Mesenchymal stem cell (in vitro differentiated cells and primary cell): ENCODE results near the gene TNF. TPM values are rescaled to one million over a fixed set of nuclear protein-coding genes. Genes with fewer than 3 reads are reported as not detected.

ENCODE experiments used
- DNase-seq: peaks from one replicate; pipeline ENCODE4 v3.0.0-alpha.2; 2013
- H2AFZ ChIP-seq: one replicate; pipeline ENCODE4 v1.6.1; 2013; ENCODE audit warnings: low read depth, mild to moderate bottlenecking, control low read depth, inconsistent platforms, low read length, moderate library complexity
- H2AK5ac ChIP-seq: 2 replicates; pipeline ENCODE4 v1.6.1; 2013; ENCODE audit warnings: low read length, moderate library complexity, mild to moderate bottlenecking, inconsistent platforms; ENCODE audit not compliant: severe bottlenecking
- H2BK120ac ChIP-seq: one replicate; pipeline ENCODE4 v1.6.1; 2013; ENCODE audit warnings: low read depth, mild to moderate bottlenecking, inconsistent platforms, low read length, moderate library complexity
- H2BK12ac ChIP-seq, 2 experiments: one replicate each; pipeline ENCODE4 v1.6.1; 2013; ENCODE audit warnings: inconsistent platforms in 2 of 2, low read length in 2 of 2, mild to moderate bottlenecking in 2 of 2, moderate library complexity in 2 of 2, control low read depth in 1 of 2
- H2BK15ac ChIP-seq: one replicate; pipeline ENCODE4 v1.6.1; 2013; ENCODE audit warnings: mild to moderate bottlenecking, low read depth, inconsistent platforms; ENCODE audit not compliant: poor library complexity, severe bottlenecking
- H2BK5ac ChIP-seq: 2 replicates; pipeline ENCODE4 v1.6.1; 2013; ENCODE audit warnings: low read depth, mild to moderate bottlenecking, low read length, control low read depth, inconsistent platforms; ENCODE audit not compliant: poor library complexity, severe bottlenecking
- H3K14ac ChIP-seq, 2 experiments: one replicate each; pipeline ENCODE4 v1.6.1; 2013; ENCODE audit warnings: inconsistent platforms in 2 of 2, low read length in 2 of 2, control low read depth in 1 of 2, mild to moderate bottlenecking in 1 of 2, moderate library complexity in 1 of 2
- H3K18ac ChIP-seq, 2 experiments: one replicate each; pipeline ENCODE4 v1.6.1; 2013; ENCODE audit warnings: inconsistent platforms in 2 of 2, low read length in 2 of 2, control low read depth in 1 of 2, low read depth in 1 of 2, mild to moderate bottlenecking in 1 of 2
- H3K23ac ChIP-seq, 2 experiments: one replicate each; pipeline ENCODE4 v1.6.1; 2013; ENCODE audit warnings: inconsistent platforms in 2 of 2, low read length in 2 of 2, mild to moderate bottlenecking in 2 of 2, moderate library complexity in 2 of 2, control low read depth in 1 of 2
- H3K27ac ChIP-seq: 2 replicates; pipeline ENCODE4 v1.5.1; 2013; ENCODE audit warnings: mild to moderate bottlenecking, moderate library complexity, low read length, control low read depth, inconsistent platforms; ENCODE audit not compliant: poor library complexity, severe bottlenecking
- H3K27me3 ChIP-seq, 2 experiments: 2 replicates each; pipeline versions ENCODE4 v1.6.1 to v1.7.0; 2013; ENCODE audit warnings: low read length in 2 of 2, mild to moderate bottlenecking in 2 of 2, moderate library complexity in 2 of 2, control low read depth in 1 of 2, inconsistent platforms in 1 of 2; ENCODE audit not compliant: control insufficient read depth in 1 of 2, insufficient read depth in 1 of 2
- H3K36me3 ChIP-seq, 2 experiments: 2 replicates each; pipeline versions ENCODE4 v1.6.1 to v1.7.0; 2013; ENCODE audit warnings: low read length in 2 of 2, control low read depth in 1 of 2, inconsistent platforms in 1 of 2, low read depth in 1 of 2, mild to moderate bottlenecking in 1 of 2; ENCODE audit not compliant: insufficient read depth in 2 of 2, control insufficient read depth in 1 of 2
- H3K4ac ChIP-seq, 2 experiments: one replicate each; pipeline ENCODE4 v1.6.1; 2013; ENCODE audit warnings: inconsistent platforms in 2 of 2, low read length in 2 of 2, mild to moderate bottlenecking in 2 of 2, moderate library complexity in 2 of 2, control low read depth in 1 of 2, low read depth in 1 of 2
- H3K4me1 ChIP-seq: 2 replicates; pipeline ENCODE4 v1.6.1; 2013; ENCODE audit warnings: low read depth, low read length, control low read depth; ENCODE audit not compliant: control insufficient read depth, insufficient read depth
- H3K4me2 ChIP-seq: 2 replicates; pipeline ENCODE4 v1.6.1; 2013; ENCODE audit warnings: low read length, mild to moderate bottlenecking, inconsistent platforms; ENCODE audit not compliant: poor library complexity, severe bottlenecking
- H3K4me3 ChIP-seq, 2 experiments: 2 replicates each; pipeline versions ENCODE4 v1.5.1 to v1.7.0; 2013; ENCODE audit warnings: low read length in 2 of 2, mild to moderate bottlenecking in 2 of 2, control low read depth in 1 of 2, low read depth in 1 of 2; ENCODE audit not compliant: insufficient read depth in 1 of 2
- H3K79me1 ChIP-seq: replicated peaks from 2 replicates; pipeline ENCODE4 v1.6.1; 2013; ENCODE audit warnings: mild to moderate bottlenecking, control low read depth, low read length, inconsistent platforms; ENCODE audit not compliant: poor library complexity, severe bottlenecking
- H3K9ac ChIP-seq: 2 replicates; pipeline ENCODE4 v1.7.0; 2013; ENCODE audit warnings: mild to moderate bottlenecking, low read length, moderate library complexity
- H3K9me3 ChIP-seq: 2 replicates; pipeline ENCODE4 v1.7.0; 2013; ENCODE audit warnings: mild to moderate bottlenecking, low read length; ENCODE audit not compliant: control insufficient read depth
- H4K8ac ChIP-seq: one replicate; pipeline ENCODE4 v1.6.1; 2013; ENCODE audit warnings: inconsistent platforms, mild to moderate bottlenecking, low read length, moderate library complexity
- H4K91ac ChIP-seq: one replicate; pipeline ENCODE4 v1.6.1; 2013; ENCODE audit warnings: mild to moderate bottlenecking, low read length, inconsistent platforms
- WGBS: methylation state at CpG from one replicate; pipeline ENCODE4 v1.1.7; 2013; ENCODE audit warnings: mixed read lengths; 5-methylcytosine and 5-hydroxymethylcytosine counted together
- polyA plus RNA-seq, 2 experiments: library from polyadenylated mRNA; stranded (reverse); fragments of 200-250 nt; gene quantifications; one replicate each; pipeline ENCODE4 v1.2.3, GENCODE V29; 2013

The TNF gene
- not detected for polyA plus RNA-seq (2013, experiment 1 of 2)
- polyA plus RNA-seq (2013, experiment 2 of 2): 0.03 TPM

- no peak within 1 kb of the TSS for H3K18ac ChIP-seq
- no peaks in the 10 kb centered on the region for H3K79me1 ChIP-seq
- H3K9ac ChIP-seq: peak within 1 kb of the TSS; percentile 61
- no peak within 1 kb of the TSS for H3K4me2 ChIP-seq
- no peak within 1 kb of the TSS for H3K27ac ChIP-seq
- H2AFZ ChIP-seq: no peak within 1 kb of the TSS
- H2BK5ac ChIP-seq: no peak within 1 kb of the TSS
- peaks cover 0 to 10% of the 10 kb centered on the region in 2 experiments for H3K27me3 ChIP-seq
- no peaks in the 10 kb centered on the region for H3K36me3 ChIP-seq
- H2BK120ac ChIP-seq: no peak within 1 kb of the TSS
- no peak within 1 kb of the TSS for H4K8ac ChIP-seq
- H3K4me3 ChIP-seq: peak within 1 kb of the TSS in 1 of 2 experiments; percentile 71
- H3K14ac ChIP-seq: no peak within 1 kb of the TSS
- H2BK15ac ChIP-seq: no peak within 1 kb of the TSS
- no peak within 1 kb of the TSS for H2AK5ac ChIP-seq
- no peak for DNase-seq
- peaks cover 5% of the 10 kb centered on the region for H3K4me1 ChIP-seq
- no peak within 1 kb of the TSS for H3K4ac ChIP-seq
- WGBS: 94% methylated on average over 17 of the region's 19 CpGs
- H3K23ac ChIP-seq: no peak within 1 kb of the TSS
- H2BK12ac ChIP-seq: no peak within 1 kb of the TSS
- peak within 1 kb of the TSS; percentile 11 for H4K91ac ChIP-seq
- H3K9me3 ChIP-seq: no peaks in the 10 kb centered on the region
Observed at GRCh38 chr6:31575335-31575901, at the start of gene TNF. Gene TNF (plus strand): TSS chr6:31575565. CDS start chr6:31575742, 177 bp downstream.

- no peak overlapping the region for H2BK5ac ChIP-seq
- no peak overlapping the region for H3K27ac ChIP-seq
- peaks cover 0 to 3% of the 10 kb centered on the region in 2 experiments for H3K27me3 ChIP-seq
- H3K4me3 ChIP-seq: no peak overlapping the region
- H3K4ac ChIP-seq: no peak overlapping the region
- no peak overlapping the region for H3K4me2 ChIP-seq
- H2AK5ac ChIP-seq: no peak overlapping the region
- peaks cover 18 to 34% of the 10 kb centered on the region in 2 experiments for H3K36me3 ChIP-seq
- no peak overlapping the region for H4K91ac ChIP-seq
- 71% methylated on average over 3 of the region's 4 CpGs for WGBS
- H2BK120ac ChIP-seq: no peak overlapping the region
- H3K79me1 ChIP-seq: peaks cover 7% of the 10 kb centered on the region
- no peaks in the 10 kb centered on the region for H3K9me3 ChIP-seq
- peak; percentile 71 for DNase-seq
- H3K23ac ChIP-seq: peak overlapping the region in 1 of 2 experiments; percentile 5
- no peak overlapping the region for H2BK15ac ChIP-seq
- no peak overlapping the region for H4K8ac ChIP-seq
- peak overlapping the region in 1 of 2 experiments; percentile 86 for H3K14ac ChIP-seq
- H2BK12ac ChIP-seq: peak overlapping the region; percentile 7 to 31
- H2AFZ ChIP-seq: no peak overlapping the region
- peak overlapping the region; percentile 42 to 89 for H3K18ac ChIP-seq
- H3K4me1 ChIP-seq: peaks cover 13% of the 10 kb centered on the region
- peak overlapping the region; percentile 33 for H3K9ac ChIP-seq
Observed at GRCh38 chr6:31525932-31526591, 49.3 kb upstream of the TNF start.

- Histone ChIP-seq H3K14ac (no peak overlapping the region), H2AK5ac (no peak overlapping the region), H3K4me2 (no peak overlapping the region), H3K4ac (no peak overlapping the region), H3K4me3 (no peak overlapping the region), H3K23ac (no peak overlapping the region), H3K18ac (no peak overlapping the region), H3K27me3 (no peaks in the 10 kb centered on the region), H4K91ac (no peak overlapping the region), H3K9me3 (no peaks in the 10 kb centered on the region), H3K4me1 (peaks cover 13% of the 10 kb centered on the region), H3K9ac (no peak overlapping the region), H3K27ac (no peak overlapping the region), H3K79me1 (peaks cover 16% of the 10 kb centered on the region), H2BK5ac (no peak overlapping the region), H2BK12ac (no peak overlapping the region), H2AFZ (no peak overlapping the region), H2BK15ac (no peak overlapping the region), H2BK120ac (no peak overlapping the region), H3K36me3 (peaks cover 40 to 49% of the 10 kb centered on the region in 2 experiments), H4K8ac (no peak overlapping the region)
- 97% methylated on average over 4 of the region's 4 CpGs for WGBS
- no peak for DNase-seq
Observed at GRCh38 chr6:31528307-31528777, 47.0 kb upstream of the TNF start.

- no peak within 1 kb of the TSS for H4K91ac ChIP-seq
- H3K4me3 ChIP-seq: no peak within 1 kb of the TSS
- H2BK5ac ChIP-seq: no peak within 1 kb of the TSS
- H2AFZ ChIP-seq: no peak within 1 kb of the TSS
- H3K9me3 ChIP-seq: no peaks in the 10 kb centered on the region
- no peaks in the 10 kb centered on the region for H3K27me3 ChIP-seq
- H3K14ac ChIP-seq: no peak within 1 kb of the TSS
- peaks cover 17% of the 10 kb centered on the region for H3K79me1 ChIP-seq
- H3K36me3 ChIP-seq: peaks cover 46 to 52% of the 10 kb centered on the region in 2 experiments
- peaks cover 13% of the 10 kb centered on the region for H3K4me1 ChIP-seq
- no peak for DNase-seq
- H2BK12ac ChIP-seq: no peak within 1 kb of the TSS
- no peak within 1 kb of the TSS for H3K4me2 ChIP-seq
- WGBS: 92% methylated on average over 7 of the region's 7 CpGs
- no peak within 1 kb of the TSS for H2AK5ac ChIP-seq
- no peak within 1 kb of the TSS for H2BK120ac ChIP-seq
- H3K4ac ChIP-seq: no peak within 1 kb of the TSS
- H3K23ac ChIP-seq: no peak within 1 kb of the TSS
- H4K8ac ChIP-seq: no peak within 1 kb of the TSS
- H2BK15ac ChIP-seq: no peak within 1 kb of the TSS
- peak within 1 kb of the TSS; percentile 20 for H3K27ac ChIP-seq
- no peak within 1 kb of the TSS for H3K9ac ChIP-seq
- no peak within 1 kb of the TSS for H3K18ac ChIP-seq
Observed at GRCh38 chr6:31528821-31529328, 46.5 kb upstream of the TNF start, which contains the start of gene MCCD1. Gene MCCD1 (plus strand): TSS chr6:31528962. CDS start chr6:31529015, 53 bp downstream.
